HAP-1 (cell line): ENCODE results near the gene CAP2.
"Not testable (repeated sequence)": the region's sequence is repeated elsewhere in the genome, so short reads cannot be mapped to it uniquely, and the experiment has no call there.

ENCODE experiments used
- DNase-seq, 2 experiments: peaks; one replicate each; pipeline ENCODE4 v3.0.0-alpha.2; 2016 to 2020; ENCODE audit warnings: low spot score in 2 of 2
- H3K27me3 ChIP-seq: fragments of 250-450 bp; sonication (Bioruptor Pico); 2 replicates; pipeline ENCODE4 v1.5.1; 2020; ENCODE audit warnings: low read depth, mild to moderate bottlenecking, moderate library complexity
- H3K36me3 ChIP-seq: fragments of 250-450 bp; sonication (Bioruptor Pico); replicated peaks from 2 replicates; pipeline ENCODE4 v1.5.1; 2020; ENCODE audit warnings: mild to moderate bottlenecking
- H3K4me1 ChIP-seq: fragments of 250-450 bp; sonication (Bioruptor Pico); 2 replicates; pipeline ENCODE4 v1.5.1; 2020; ENCODE audit warnings: mild to moderate bottlenecking
- H3K4me3 ChIP-seq: fragments of 250-450 bp; sonication (Bioruptor Pico); 2 replicates; pipeline ENCODE4 v1.5.1; 2020; ENCODE audit warnings: mild to moderate bottlenecking, moderate library complexity
- H3K9me3 ChIP-seq: fragments of 250-450 bp; sonication (Bioruptor Pico); 2 replicates; pipeline ENCODE4 v1.5.1; 2020; ENCODE audit warnings: mild to moderate bottlenecking, moderate library complexity
- in situ Hi-C: fragments of 300-500 bp; cut with MboI; formaldehyde crosslinking; loops from 3 replicates; pipeline ENCODE4 v1.14.3; 2020; ENCODE audit warnings: low sequenced_read_pairs, inconsistent platforms, mixed read lengths

Gene CAP2

DNA sequence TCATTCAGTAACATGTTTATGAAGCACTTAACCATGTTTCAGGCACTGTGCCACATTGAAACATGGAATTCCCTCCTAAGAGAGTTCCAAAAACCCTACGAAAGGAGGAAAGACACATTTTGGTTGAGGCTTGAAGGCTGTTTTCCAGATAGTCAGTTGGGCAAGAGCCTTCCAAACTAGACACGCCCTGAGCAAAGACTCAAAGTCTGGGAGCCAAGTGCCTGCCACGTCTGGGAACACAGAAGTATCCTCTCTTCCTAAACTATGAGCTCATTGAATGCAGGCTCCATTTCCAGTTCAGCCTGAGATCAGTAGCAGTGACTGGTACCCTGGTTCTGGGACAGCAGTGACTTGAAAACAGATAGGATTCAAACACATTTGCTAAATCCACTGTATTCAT, 132.2 kb downstream of the CAP2 start:
- no peak for DNase-seq
- Histone ChIP-seq H3K4me3 (no peak overlapping the region), H3K36me3 (no peaks in the 10 kb centered on the region), H3K27me3 (no peaks in the 10 kb centered on the region), H3K9me3 (no peaks in the 10 kb centered on the region), H3K4me1 (no peaks in the 10 kb centered on the region)
- in situ Hi-C loops, result no loop called here

DNA sequence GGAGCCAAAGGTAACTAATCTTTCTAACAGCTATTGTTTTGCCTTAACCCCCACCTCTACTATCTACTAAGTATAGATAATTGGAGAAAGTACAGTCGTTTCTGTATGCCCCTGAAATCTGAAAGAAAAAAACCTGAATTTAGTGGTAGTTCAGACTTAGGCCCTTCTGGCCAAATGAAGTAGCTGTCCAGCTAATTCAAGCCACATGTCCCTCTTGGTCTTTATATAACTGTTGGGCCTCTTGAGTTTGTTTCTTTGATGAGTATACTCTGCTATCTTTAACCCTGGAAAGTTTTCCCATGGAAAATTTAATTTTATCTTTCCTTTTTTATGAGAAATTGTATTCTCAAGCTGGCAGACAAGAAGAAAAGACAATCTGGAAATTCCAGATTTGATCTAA, 133.7 kb downstream of the CAP2 start:
- Histone ChIP-seq H3K4me3 (no peak overlapping the region), H3K4me1 (no peaks in the 10 kb centered on the region), H3K9me3 (no peaks in the 10 kb centered on the region), H3K27me3 (no peaks in the 10 kb centered on the region), H3K36me3 (no peaks in the 10 kb centered on the region)
- in situ Hi-C loops, result no loop called here
- no peak for DNase-seq

DNA sequence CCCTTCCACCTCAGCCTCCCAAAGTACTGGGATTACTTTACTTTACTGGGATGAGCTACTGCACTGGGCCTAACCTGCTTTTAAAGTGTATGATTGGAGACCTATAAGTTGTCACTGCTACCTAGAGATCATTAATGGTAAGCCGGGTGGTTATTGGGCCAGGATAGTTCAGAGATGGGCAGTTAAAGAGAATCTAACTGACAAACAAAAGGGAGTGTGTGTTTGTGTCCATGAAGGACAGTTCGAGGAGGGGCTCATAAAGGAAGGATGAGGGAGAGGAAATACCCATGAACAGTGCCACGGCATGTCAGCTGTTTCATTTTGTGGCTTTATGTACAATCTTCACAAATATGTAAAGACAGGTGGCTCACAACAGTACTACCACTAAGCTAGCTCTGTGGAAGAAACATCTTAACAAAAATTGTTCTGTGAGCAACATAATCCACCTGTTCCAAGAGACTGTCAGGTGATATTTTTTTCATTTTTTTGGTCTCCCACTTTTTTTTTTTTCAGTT, 137.0 kb downstream of the CAP2 start:
- in situ Hi-C loops, result no loop called here
- DNase-seq, result no peak
- Histone ChIP-seq H3K9me3 (no peaks in the 10 kb centered on the region), H3K27me3 (no peaks in the 10 kb centered on the region), H3K4me1 (no peaks in the 10 kb centered on the region), H3K36me3 (no peaks in the 10 kb centered on the region), H3K4me3 (no peak overlapping the region)

DNA sequence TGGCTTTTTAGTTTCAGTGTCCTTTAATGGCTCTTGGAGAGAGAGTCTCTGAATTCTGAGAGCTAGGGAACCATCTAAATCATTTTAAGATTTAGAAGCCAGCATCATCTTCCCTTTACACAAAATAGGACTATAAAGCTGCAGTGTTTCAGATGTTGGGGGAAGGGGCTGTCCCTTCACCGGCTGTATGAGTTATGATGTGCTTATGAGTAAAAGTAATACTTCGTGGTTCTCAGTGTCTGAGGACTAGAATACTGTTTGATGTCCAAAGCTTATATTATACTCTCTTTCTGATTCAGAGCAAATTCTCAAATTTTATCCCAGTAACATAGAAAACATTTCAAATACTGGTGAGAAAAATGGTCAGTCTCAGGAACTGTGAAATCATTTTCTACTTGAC, 143.2 kb downstream of the CAP2 start:
- H3K36me3 ChIP-seq, result 0 out of 2 replicates have a peak, but pooled peaks cover 2% of the 10 kb centered on the region
- H3K9me3 ChIP-seq, result no peaks in the 10 kb centered on the region
- no peak overlapping the region for H3K4me3 ChIP-seq
- DNase-seq, result no peak
- no peaks in the 10 kb centered on the region for H3K27me3 ChIP-seq
- in situ Hi-C loops, result no loop called here
- no peaks in the 10 kb centered on the region for H3K4me1 ChIP-seq

DNA sequence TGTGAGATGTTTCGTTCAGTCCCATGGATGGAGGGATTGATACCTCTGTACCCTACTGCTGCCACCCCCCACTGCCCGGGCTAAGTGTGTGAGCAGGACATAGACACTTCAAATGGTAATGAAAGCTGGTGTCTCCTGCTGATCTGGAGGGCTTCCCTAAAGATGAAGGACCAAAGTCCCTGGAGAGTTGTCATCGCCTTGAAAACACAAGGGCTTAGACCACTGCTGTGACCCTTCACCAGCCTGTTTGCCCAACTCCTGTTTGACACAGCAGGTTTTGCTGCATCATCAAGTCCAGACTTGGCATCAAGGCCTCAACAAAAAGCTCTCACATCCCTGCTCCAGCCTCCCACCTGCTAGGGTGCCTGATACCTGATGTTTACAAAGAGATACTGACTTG, 148.8 kb downstream of the CAP2 start:
- no peak for DNase-seq
- Histone ChIP-seq H3K36me3 (peaks cover 10% of the 10 kb centered on the region), H3K27me3 (no peaks in the 10 kb centered on the region), H3K4me3 (no peak overlapping the region), H3K9me3 (no peaks in the 10 kb centered on the region), H3K4me1 (no peaks in the 10 kb centered on the region)
- in situ Hi-C loops, result no loop called here

DNA sequence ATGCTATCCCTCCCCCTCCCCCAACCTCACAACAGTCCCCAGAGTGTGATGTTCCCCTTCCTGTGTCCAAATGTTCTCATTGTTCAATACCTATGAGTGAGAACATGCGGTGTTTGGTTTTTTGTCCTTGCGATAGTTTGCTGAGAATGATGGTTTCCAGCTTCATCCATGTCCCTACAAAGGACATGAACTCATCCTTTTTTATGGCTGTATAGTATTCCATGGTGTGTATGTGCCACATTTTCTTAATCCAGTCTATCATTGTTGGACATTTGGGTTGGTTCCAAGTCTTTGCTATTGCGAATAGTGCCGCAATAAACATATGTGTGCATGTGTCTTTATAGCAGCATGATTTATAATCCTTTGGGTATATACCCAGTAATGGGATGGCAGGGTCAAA, 152.3 kb downstream of the CAP2 start:
- DNase-seq, H3K9me3 ChIP-seq, H3K4me3 ChIP-seq, H3K27me3 ChIP-seq, in situ Hi-C loops, H3K4me1 ChIP-seq: not testable (repeated sequence)
- peaks cover 15% of the 10 kb centered on the region for H3K36me3 ChIP-seq

DNA sequence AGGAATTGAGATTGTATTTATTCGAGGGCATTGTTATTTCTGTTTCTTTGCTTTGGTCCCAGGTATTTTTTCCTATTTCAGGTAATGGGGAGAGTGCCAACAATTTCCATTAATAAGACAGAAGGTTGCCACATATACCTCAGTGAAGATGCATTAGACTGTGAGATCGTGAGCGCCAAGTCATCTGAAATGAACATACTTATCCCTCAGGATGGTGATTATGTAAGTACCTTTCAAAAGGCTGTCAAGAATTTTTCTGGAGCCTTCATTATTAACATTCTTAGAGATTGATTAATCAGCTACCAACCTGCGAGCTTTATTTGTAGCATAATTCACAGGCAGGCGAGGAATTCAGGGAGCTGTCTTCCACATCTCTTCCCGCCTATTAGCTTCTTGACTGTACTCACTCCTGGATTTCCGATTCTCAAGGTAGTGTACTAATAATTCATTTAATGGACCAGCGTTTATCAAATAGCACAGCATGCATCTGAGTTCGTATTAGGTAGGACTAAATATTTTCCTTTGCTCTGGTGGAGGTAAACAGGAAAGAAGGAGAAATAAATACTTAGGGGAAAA, 158.1 kb downstream of the CAP2 start:
- H3K27me3 ChIP-seq, result no peaks in the 10 kb centered on the region
- in situ Hi-C loops, result no loop called here
- no peak for DNase-seq
- H3K36me3 ChIP-seq, result peaks cover 17% of the 10 kb centered on the region
- H3K4me3 ChIP-seq, result no peak overlapping the region
- no peaks in the 10 kb centered on the region for H3K9me3 ChIP-seq
- H3K4me1 ChIP-seq, result peaks cover 8% of the 10 kb centered on the region

DNA sequence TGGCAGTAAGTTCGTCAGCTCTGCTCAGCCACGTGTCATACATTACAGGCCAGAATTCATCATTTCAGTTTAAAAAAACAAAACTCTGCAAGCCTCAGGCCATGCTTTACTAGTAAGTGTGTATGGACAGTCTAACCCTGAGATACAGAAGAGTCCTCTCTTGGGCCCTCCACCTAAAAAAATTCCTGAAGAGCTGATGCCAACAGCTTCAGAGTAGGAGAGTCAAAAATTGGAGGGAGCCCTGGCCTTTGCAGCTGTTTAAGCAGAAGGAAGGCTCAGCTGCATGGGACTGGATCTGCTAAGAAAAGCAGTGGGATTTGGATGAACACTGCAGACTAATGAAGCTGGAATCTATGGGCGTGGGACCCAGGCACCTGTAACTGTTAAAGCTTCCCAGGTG, 159.5 kb downstream of the CAP2 start:
- in situ Hi-C loops, result no loop called here
- H3K36me3 ChIP-seq, result peaks cover 17% of the 10 kb centered on the region
- no peak for DNase-seq

DNA sequence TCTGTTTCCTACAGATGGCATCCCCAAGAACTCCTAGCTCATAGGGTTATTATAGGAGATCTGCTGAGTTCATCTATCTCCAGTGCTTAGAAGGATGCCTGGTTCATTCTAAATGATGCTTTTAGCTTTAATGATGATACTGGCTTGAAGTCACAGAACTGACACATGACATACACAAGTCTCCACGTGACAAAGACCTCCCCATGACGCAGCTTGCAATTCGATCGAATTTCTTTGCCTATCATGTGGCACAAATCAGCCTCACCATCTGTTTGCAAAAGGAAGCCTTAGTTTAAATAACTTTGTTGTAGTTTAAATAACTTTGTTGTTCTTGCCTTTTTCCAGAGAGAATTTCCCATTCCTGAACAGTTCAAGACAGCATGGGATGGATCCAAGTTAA, 162.6 kb downstream of the CAP2 start:
- H3K9me3 ChIP-seq, result no peaks in the 10 kb centered on the region
- no peak overlapping the region for H3K4me3 ChIP-seq
- H3K27me3 ChIP-seq, result no peaks in the 10 kb centered on the region
- H3K36me3 ChIP-seq, result peaks cover 13% of the 10 kb centered on the region
- no peak for DNase-seq
- in situ Hi-C loops, result no loop called here
- peaks cover 2% of the 10 kb centered on the region for H3K4me1 ChIP-seq

More for the DNA sequence above, 159.5 kb downstream of the CAP2 start:
- Histone ChIP-seq H3K4me3 (no peak overlapping the region), H3K9me3 (no peaks in the 10 kb centered on the region), H3K27me3 (no peaks in the 10 kb centered on the region), H3K4me1 (peaks cover 8% of the 10 kb centered on the region)

DNA sequence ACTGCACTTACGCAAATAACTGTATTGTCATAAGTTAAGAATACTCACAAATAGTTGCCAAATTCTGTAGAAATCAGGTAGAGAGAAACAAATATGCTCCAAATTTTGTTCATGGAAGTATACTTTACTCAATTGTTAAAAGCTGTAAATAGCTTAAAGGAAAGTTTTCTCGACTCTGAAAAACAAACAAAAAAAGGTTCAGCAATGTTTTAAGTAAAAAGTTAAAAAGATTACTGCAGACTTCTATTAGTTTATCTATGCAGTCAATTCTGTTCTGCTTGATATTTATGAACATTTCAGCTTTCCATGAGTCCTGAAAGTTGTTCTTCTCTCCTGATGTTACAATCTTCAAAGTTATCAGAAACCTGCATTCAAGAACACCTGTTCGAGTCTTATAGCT, 169.2 kb downstream of the CAP2 start:
- H3K4me3 ChIP-seq, result no peak overlapping the region
- H3K9me3 ChIP-seq, result peaks cover 10% of the 10 kb centered on the region; the same call in 1 of the 2 replicates
- H3K36me3 ChIP-seq, result no peaks in the 10 kb centered on the region
- no peaks in the 10 kb centered on the region for H3K4me1 ChIP-seq
- DNase-seq, result no peak
- H3K27me3 ChIP-seq, result no peaks in the 10 kb centered on the region
- in situ Hi-C loops, result no loop called here

DNA sequence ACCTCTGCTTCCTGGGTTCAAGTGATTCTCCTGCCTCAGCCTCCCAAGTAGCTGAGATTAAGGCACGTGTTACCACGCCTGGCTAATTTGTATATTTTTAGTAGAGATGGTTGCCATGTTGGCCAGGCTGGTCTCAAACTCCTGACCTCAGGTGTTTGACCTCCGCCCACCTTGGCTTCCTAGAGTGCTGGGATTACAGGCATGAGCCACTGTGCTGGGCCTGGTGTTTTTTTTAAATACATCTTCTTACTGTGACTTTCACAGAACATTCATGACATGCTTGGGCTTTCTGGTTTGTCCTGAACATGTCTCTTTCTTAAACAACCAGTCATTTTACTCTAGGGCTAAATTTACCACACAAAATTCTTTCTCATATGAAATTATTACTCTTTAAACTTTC, 172.0 kb downstream of the CAP2 start:
- Histone ChIP-seq H3K36me3 (no peaks in the 10 kb centered on the region), H3K9me3 (peaks cover 10% of the 10 kb centered on the region; the same call in 1 of the 2 replicates), H3K4me1 (no peaks in the 10 kb centered on the region), H3K27me3 (no peaks in the 10 kb centered on the region), H3K4me3 (no peak overlapping the region)
- in situ Hi-C loops, result no loop called here
- DNase-seq, result no peak

DNA sequence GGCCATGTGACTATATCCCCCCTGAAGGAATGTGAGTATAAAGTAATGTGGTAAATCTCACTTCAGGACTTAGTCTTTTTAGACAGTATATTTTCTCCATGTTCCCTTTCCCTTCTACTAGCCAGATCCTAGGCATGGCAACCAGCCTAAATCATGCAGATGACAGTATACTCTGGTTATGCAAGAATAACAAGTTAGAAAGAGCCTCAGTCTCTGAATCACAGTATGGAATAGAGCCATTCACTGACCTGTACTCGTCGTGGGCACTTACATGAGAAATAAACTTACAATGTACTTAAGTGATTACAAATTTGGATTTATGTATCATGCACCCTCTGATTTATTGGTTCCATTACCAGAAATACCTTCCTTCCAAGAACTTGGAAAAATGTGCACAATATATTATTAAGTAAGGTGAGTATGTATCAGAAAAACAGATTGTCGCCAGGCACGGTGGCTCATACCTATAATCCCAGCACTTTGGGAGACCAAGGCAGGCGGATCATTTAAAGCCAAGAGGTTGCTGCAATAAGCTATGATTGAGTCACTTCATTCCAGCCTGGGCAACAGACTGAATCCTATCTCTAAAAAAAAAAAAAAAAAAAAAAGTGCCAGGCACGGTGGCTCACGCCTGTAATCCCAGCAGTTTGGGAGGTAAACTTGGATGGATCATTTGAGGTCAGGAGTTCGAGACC, 181.6 kb downstream of the CAP2 start:
- Histone ChIP-seq H3K4me3 (no peak overlapping the region), H3K9me3 (no peaks in the 10 kb centered on the region), H3K4me1 (no peaks in the 10 kb centered on the region), H3K36me3 (no peaks in the 10 kb centered on the region), H3K27me3 (no peaks in the 10 kb centered on the region)
- DNase-seq, result no peak
- in situ Hi-C loops, result loop anchor here (25.0 kb wide), 1 partner anchor 237 kb away; no protein-coding TSS in a partner anchor

DNA sequence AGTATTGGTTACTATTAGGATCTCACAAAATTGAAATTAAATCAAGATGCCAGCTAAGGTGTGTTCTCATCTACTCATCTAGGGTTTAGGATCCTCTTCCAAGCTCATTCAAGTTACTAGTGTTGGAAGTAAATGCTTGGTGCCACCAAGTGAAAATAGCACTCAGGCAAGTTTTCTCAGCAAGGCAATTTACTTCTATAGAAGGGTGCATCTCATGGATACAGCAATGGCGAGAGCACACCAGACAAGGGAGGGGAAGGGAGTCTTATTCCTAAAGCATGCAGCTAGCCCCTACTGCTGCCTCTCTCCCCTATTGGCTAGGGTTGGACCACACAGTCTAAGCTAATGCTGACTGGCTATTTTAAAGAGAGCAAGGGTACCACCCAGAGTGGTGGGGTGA, 183.7 kb downstream of the CAP2 start:
- DNase-seq, result no peak
- Histone ChIP-seq H3K4me1 (no peaks in the 10 kb centered on the region), H3K36me3 (no peaks in the 10 kb centered on the region), H3K4me3 (no peak overlapping the region), H3K9me3 (no peaks in the 10 kb centered on the region), H3K27me3 (no peaks in the 10 kb centered on the region)
- in situ Hi-C loops, result loop anchor here (25.0 kb wide), 1 partner anchor 235 kb away; no protein-coding TSS in a partner anchor

DNA sequence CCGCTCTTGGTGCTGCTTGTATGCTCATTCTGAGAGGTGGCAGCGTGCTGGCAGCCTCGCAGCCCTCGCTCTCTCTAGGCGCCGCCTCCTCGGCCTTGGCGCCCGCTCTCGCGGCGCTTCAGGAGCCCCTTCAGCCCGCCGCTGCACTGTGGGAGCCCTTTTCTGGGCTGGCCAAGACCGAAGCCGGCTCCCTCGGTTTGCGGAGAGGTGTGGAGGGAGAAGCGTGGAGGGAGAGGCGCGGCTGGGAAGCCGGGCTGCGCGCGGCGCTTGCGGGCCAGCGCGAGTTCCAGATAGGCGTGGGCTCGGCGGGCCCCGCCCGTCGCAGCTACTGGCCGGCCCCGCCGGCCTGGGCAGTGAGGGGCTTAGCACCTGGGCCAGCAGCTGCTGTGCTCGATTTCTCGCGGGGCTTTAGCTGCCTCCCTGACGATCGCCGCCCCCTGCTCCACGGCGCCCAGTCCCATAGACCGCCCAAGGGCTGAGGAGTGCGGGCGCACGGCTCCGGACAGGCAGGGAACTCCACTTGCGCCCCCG, 187.2 kb downstream of the CAP2 start:
- H3K36me3 ChIP-seq, result no peaks in the 10 kb centered on the region
- H3K9me3 ChIP-seq, result no peaks in the 10 kb centered on the region
- in situ Hi-C loops, result loop anchor here (25.0 kb wide), 1 partner anchor 232 kb away; no protein-coding TSS in a partner anchor
- H3K4me3 ChIP-seq, result no peak overlapping the region
- DNase-seq, result no peak
- H3K4me1 ChIP-seq, result no peaks in the 10 kb centered on the region
- H3K27me3 ChIP-seq, result no peaks in the 10 kb centered on the region
